ENCODE results near the gene NPHP4.

DNA sequence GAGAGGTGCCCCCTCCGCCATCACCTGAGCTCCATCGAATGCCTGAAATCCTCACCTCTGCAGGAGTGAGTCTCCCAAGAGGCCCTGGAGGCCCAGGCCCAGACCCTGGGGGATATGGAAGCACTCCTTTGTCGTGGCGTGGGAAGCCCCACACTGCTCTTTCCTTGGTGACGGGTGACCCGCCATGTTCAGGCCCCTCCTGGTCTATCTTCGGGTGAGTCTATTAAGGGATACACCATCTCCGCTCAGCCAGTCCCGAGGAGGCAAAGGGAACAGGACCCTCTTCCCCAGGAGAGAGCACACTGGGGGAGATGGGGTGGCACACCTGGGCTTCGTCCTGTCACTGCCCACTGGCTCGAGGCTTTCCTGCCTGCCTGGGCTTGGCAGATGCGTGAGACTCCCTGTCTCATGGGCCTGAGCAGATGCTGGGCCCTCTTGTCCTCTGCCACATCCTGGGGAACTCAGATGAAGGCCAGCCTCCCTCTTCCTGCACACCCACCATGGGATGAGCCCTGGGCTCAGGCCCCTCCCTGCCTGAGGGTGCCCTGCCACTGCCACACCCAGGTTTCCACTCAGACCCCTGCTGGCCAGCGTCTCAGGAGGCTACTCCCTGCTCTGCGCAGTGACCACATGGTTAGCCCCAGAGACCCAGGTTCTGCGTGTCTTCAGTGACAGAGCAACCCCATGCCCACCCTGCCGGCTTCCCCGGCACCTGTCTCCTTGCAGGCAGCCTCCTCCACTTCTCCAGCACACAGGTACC is 3.8 kb upstream of the NPHP4 start:
- TF ChIP-seq EZH2phosphoT487 (IDR thresholded peaks at IDR 0.05; ENCODE audit: borderline replicate concordance), result no peak
- TF ChIP-seq JUND (IDR thresholded peaks at IDR 0.05), result no peak
- no peak for TF ChIP-seq CTCF (IDR thresholded peaks at IDR 0.05 in 2 of 3, conservative IDR thresholded peaks at IDR 0.05 in 1 of 3; ENCODE audit: borderline replicate concordance in 1 of 3, insufficient read depth in 1 of 3, low read depth in 2 of 3, low read length in 2 of 3)
- TF ChIP-seq, protein P1, sequence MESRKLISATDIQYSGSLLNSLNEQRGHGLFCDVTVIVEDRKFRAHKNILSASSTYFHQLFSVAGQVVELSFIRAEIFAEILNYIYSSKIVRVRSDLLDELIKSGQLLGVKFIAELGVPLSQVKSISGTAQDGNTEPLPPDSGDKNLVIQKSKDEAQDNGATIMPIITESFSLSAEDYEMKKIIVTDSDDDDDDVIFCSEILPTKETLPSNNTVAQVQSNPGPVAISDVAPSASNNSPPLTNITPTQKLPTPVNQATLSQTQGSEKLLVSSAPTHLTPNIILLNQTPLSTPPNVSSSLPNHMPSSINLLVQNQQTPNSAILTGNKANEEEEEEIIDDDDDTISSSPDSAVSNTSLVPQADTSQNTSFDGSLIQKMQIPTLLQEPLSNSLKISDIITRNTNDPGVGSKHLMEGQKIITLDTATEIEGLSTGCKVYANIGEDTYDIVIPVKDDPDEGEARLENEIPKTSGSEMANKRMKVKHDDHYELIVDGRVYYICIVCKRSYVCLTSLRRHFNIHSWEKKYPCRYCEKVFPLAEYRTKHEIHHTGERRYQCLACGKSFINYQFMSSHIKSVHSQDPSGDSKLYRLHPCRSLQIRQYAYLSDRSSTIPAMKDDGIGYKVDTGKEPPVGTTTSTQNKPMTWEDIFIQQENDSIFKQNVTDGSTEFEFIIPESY (IDR thresholded peaks at IDR 0.05; ENCODE audit: extremely low read depth, insufficient replicate concordance, low read length), result no peak
- no peak for TF ChIP-seq EZH2 (IDR thresholded peaks at IDR 0.05)
- TF ChIP-seq POLR2A (IDR thresholded peaks at IDR 0.05; ENCODE audit: borderline replicate concordance, extremely low read depth, insufficient read depth, insufficient read length), result no peak
- TF ChIP-seq YY1 (IDR thresholded peaks at IDR 0.05; ENCODE audit: extremely low read depth, insufficient replicate concordance, low read depth, low read length), result no peak
- TF ChIP-seq, protein P2, sequence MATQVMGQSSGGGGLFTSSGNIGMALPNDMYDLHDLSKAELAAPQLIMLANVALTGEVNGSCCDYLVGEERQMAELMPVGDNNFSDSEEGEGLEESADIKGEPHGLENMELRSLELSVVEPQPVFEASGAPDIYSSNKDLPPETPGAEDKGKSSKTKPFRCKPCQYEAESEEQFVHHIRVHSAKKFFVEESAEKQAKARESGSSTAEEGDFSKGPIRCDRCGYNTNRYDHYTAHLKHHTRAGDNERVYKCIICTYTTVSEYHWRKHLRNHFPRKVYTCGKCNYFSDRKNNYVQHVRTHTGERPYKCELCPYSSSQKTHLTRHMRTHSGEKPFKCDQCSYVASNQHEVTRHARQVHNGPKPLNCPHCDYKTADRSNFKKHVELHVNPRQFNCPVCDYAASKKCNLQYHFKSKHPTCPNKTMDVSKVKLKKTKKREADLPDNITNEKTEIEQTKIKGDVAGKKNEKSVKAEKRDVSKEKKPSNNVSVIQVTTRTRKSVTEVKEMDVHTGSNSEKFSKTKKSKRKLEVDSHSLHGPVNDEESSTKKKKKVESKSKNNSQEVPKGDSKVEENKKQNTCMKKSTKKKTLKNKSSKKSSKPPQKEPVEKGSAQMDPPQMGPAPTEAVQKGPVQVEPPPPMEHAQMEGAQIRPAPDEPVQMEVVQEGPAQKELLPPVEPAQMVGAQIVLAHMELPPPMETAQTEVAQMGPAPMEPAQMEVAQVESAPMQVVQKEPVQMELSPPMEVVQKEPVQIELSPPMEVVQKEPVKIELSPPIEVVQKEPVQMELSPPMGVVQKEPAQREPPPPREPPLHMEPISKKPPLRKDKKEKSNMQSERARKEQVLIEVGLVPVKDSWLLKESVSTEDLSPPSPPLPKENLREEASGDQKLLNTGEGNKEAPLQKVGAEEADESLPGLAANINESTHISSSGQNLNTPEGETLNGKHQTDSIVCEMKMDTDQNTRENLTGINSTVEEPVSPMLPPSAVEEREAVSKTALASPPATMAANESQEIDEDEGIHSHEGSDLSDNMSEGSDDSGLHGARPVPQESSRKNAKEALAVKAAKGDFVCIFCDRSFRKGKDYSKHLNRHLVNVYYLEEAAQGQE (IDR thresholded peaks at IDR 0.05; ENCODE audit: low read depth), result no peak
- no peak for TF ChIP-seq CEBPB (IDR thresholded peaks at IDR 0.05; ENCODE audit: low read depth)
- no peak for TF ChIP-seq TCF7L2 (IDR thresholded peaks at IDR 0.05; ENCODE audit: borderline replicate concordance, extremely low read depth, insufficient read depth, insufficient read length)
- no peak for TF ChIP-seq FOSL1 (IDR thresholded peaks at IDR 0.05; ENCODE audit: low read depth)
- TF ChIP-seq POLR2AphosphoS5 (IDR thresholded peaks at IDR 0.05; ENCODE audit: low read depth, low read length), result no peak
- TF ChIP-seq ZNF274 (IDR thresholded peaks at IDR 0.05; ENCODE audit: low read depth, low read length), result no peak
- no peak for TF ChIP-seq SP1 (IDR thresholded peaks at IDR 0.05; ENCODE audit: low read depth)
